GM23338 (cell line): ENCODE results near the gene AACS. TPM values are rescaled to one million over a fixed set of nuclear protein-coding genes. Genes with fewer than 3 reads are reported as not detected.
A peak's percentile ranks its signal among the peaks of the same experiment; 100 is the strongest.

Experiments used
- ATAC-seq: fragments of 200-7000 bp; cut with Tn5 transposase; 3 replicates; pipeline ENCODE4 v1.9.1; 2020
- DNase-seq: peaks from one replicate; pipeline ENCODE4 v3.0.0-alpha.2; 2015; ENCODE audit warnings: low spot score
- H2AFZ ChIP-seq: fragments of 200-600 bp; sonication (generic); 2 replicates; pipeline ENCODE4 v1.8.0; 2016; ENCODE audit warnings: antibody characterized with exemption, mild to moderate bottlenecking, moderate library complexity
- H3F3A ChIP-seq: fragments of 200-600 bp; sonication (generic); replicated peaks from 2 replicates; pipeline ENCODE4 v1.8.0; 2017; ENCODE audit warnings: antibody characterized with exemption, mixed run types, low read depth
- H3K27ac ChIP-seq: fragments of 200-600 bp; sonication (generic); 2 replicates; pipeline ENCODE4 v1.6.1; 2016; ENCODE audit warnings: low read depth
- H3K27me3 ChIP-seq: fragments of 200-600 bp; sonication (generic); 2 replicates; pipeline ENCODE4 v1.8.0; 2016; ENCODE audit warnings: mild to moderate bottlenecking, mixed run types, moderate library complexity; ENCODE audit not compliant: insufficient read depth
- H3K36me3 ChIP-seq: fragments of 200-600 bp; sonication (generic); 2 replicates; pipeline ENCODE4 v1.8.0; 2016; ENCODE audit warnings: mild to moderate bottlenecking; ENCODE audit not compliant: insufficient read depth
- H3K4me1 ChIP-seq: fragments of 200-600 bp; sonication (generic); 2 replicates; pipeline ENCODE4 v1.8.0; 2016; ENCODE audit warnings: mild to moderate bottlenecking, moderate library complexity; ENCODE audit not compliant: insufficient read depth
- H3K4me2 ChIP-seq: fragments of 200-600 bp; sonication (generic); 2 replicates; pipeline ENCODE4 v1.7.1; 2017; ENCODE audit warnings: mixed run types
- H3K4me3 ChIP-seq: fragments of 200-600 bp; sonication (generic); 2 replicates; pipeline ENCODE4 v1.6.1; 2016; ENCODE audit warnings: mixed run types
- H3K79me2 ChIP-seq: fragments of 200-600 bp; sonication (generic); replicated peaks from 2 replicates; pipeline ENCODE4 v1.8.0; 2017; ENCODE audit warnings: mild to moderate bottlenecking; ENCODE audit not compliant: insufficient read depth
- H3K9me2 ChIP-seq: fragments of 200-600 bp; sonication (generic); 2 replicates; pipeline ENCODE4 v1.8.0; 2017; ENCODE audit not compliant: insufficient read depth
- H4K20me1 ChIP-seq: fragments of 200-600 bp; sonication (generic); replicated peaks from 2 replicates; pipeline ENCODE4 v1.8.0; 2017; ENCODE audit warnings: mild to moderate bottlenecking; ENCODE audit not compliant: insufficient read depth
- H3K27ac Mint-ChIP-seq: 2 replicates; pipeline ENCODE4 v1.8.0; 2020; ENCODE audit warnings: inconsistent platforms, mild to moderate bottlenecking, moderate library complexity, mixed read lengths
- H3K27me3 Mint-ChIP-seq: 3 replicates; pipeline ENCODE4 v1.8.0; 2022; ENCODE audit warnings: low read depth, mild to moderate bottlenecking, moderate library complexity, mixed read lengths, inconsistent platforms; ENCODE audit not compliant: insufficient read depth, poor library complexity
- H3K36me3 Mint-ChIP-seq: 3 replicates; pipeline ENCODE4 v1.8.0; 2021; ENCODE audit warnings: low read depth, mild to moderate bottlenecking, inconsistent platforms, moderate library complexity, mixed read lengths
- H3K4me1 Mint-ChIP-seq: 3 replicates; pipeline ENCODE4 v1.8.0; 2020; ENCODE audit warnings: mild to moderate bottlenecking, inconsistent platforms, mixed read lengths
- H3K4me3 Mint-ChIP-seq: 3 replicates; pipeline ENCODE4 v1.8.0; 2021; ENCODE audit warnings: moderate library complexity, mild to moderate bottlenecking, inconsistent platforms, mixed read lengths
- H3K9me3 Mint-ChIP-seq: 3 replicates; pipeline ENCODE4 v1.8.0; 2020; ENCODE audit warnings: moderate library complexity, mild to moderate bottlenecking, inconsistent platforms, mixed read lengths
- CREB1 ChIP-seq: fragments of 250-450 bp; sonication (Bioruptor Pico); IDR thresholded peaks from 2 replicates; pipeline ENCODE4 v1.5.0; 2020; ENCODE audit warnings: low read depth, mild to moderate bottlenecking, moderate library complexity
- EZH2 ChIP-seq: fragments of 200-600 bp; sonication (generic); IDR thresholded peaks from one replicate; pipeline ENCODE4 v1.8.0; 2017; ENCODE audit warnings: antibody characterized with exemption, mild to moderate bottlenecking, low read depth; ENCODE audit not compliant: unreplicated experiment
- EZH2phosphoT487 ChIP-seq: fragments of 200-600 bp; sonication (generic); IDR thresholded peaks from one replicate; pipeline ENCODE4 v1.8.1; 2018; ENCODE audit warnings: antibody characterized with exemption; ENCODE audit not compliant: unreplicated experiment
- JUNB ChIP-seq: IDR thresholded peaks from one replicate; pipeline ENCODE4 v1.6.1; 2016; ENCODE audit warnings: antibody characterized with exemption; ENCODE audit not compliant: unreplicated experiment
- NANOG ChIP-seq: IDR thresholded peaks from 2 replicates; pipeline ENCODE4 v1.6.1; 2016; ENCODE audit warnings: antibody characterized with exemption, borderline replicate concordance
- POLR2AphosphoS5 ChIP-seq: IDR thresholded peaks from 2 replicates; pipeline ENCODE4 v1.6.1; 2016; ENCODE audit warnings: antibody characterized with exemption, low read depth
- STAT1 ChIP-seq: IDR thresholded peaks from one replicate; pipeline ENCODE4 v1.6.1; 2016; ENCODE audit warnings: antibody characterized with exemption; ENCODE audit not compliant: unreplicated experiment
- ZNF331 ChIP-seq: fragments of 250-450 bp; sonication (Bioruptor Pico); IDR thresholded peaks from 2 replicates; pipeline ENCODE4 v1.5.0; 2020; ENCODE audit warnings: low read depth, mild to moderate bottlenecking, moderate library complexity
- polyA plus RNA-seq: library from polyadenylated mRNA; unstranded; fragments of >200 nt; fragmentation: Nextera tagmentation; extraction: Ambion mirVana; gene quantifications from 2 replicates; pipeline ENCODE4 v1.2.1, GENCODE V29; 2016
- total RNA-seq: library from RNA; depleted of rRNA; stranded (reverse); fragments of >200 nt; shearing (Covaris generic); gene quantifications from 2 replicates; pipeline ENCODE4 v1.2.3, GENCODE V29; 2014
- TF ChIP-seq, protein P1 (sequence below): IDR thresholded peaks from 2 replicates; pipeline ENCODE4 v1.6.1; 2016; ENCODE audit warnings: antibody characterized with exemption
- TF ChIP-seq, protein P2 (sequence below): fragments of 250-450 bp; sonication (Bioruptor Pico); IDR thresholded peaks from 2 replicates; pipeline ENCODE4 v1.5.0; 2020; ENCODE audit warnings: mild to moderate bottlenecking, moderate library complexity
- TF ChIP-seq, protein P3 (sequence below): IDR thresholded peaks from one replicate; pipeline ENCODE4 v1.6.1; 2018; ENCODE audit warnings: antibody characterized with exemption; ENCODE audit not compliant: unreplicated experiment

Gene AACS
- total and polyA plus RNA-seq, 2 experiments from 2014 or later = 31.1 to 64.4 TPM

DNA sequence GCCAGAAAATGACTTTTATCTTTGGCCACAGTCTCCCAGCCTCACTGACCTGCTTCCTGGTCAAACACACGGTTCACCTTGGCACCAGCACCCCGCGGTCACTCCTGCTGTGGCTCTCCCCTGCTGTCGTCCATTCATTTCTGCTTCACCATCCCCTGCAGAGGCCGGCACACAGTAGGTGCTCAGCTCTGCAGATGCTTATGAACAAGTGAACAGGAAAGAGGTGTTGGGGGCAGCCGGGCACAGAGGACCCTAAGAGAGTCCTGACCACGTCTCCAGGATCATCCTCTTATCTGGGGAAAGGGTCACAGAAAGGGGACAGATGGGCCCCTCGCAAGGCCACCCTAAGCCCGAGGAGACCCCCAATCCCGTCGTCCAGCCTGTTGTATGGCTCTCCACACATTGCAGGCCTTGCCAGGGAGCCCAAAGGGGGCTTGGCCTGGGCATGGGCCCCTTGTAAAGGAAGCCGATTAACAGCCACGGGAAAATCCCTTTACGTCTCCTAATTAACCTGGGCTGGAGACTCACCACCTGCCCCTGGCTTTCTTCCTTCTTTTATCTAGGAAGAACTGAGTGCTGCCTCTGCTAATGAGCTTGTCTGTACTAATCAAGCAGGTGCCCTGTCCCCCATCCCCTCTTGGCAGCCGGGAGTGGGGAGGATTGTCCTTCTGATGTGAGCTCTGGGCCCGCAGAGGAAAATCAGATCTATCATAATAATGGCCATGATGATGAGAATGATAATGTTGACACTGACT, 119.2 kb downstream of the AACS start:
- DNase-seq (no peak), ATAC-seq (no peak)
- Mint-ChIP-seq H3K36me3 (peaks cover 6% of the 10 kb centered on the region), H3K27ac (no peak overlapping the region), H3K27me3 (peaks cover 43% of the 10 kb centered on the region), H3K4me1 (peaks cover 37% of the 10 kb centered on the region), H3K4me3 (peak overlapping the region; percentile 86), H3K9me3 (peaks cover 5% of the 10 kb centered on the region; the same call in 2 of the 3 replicates)
- Histone ChIP-seq H4K20me1 (no peaks in the 10 kb centered on the region), H3K4me1 (peaks cover 36% of the 10 kb centered on the region), H3K4me3 (peak overlapping the region; percentile 82), H3K27me3 (peaks cover 31% of the 10 kb centered on the region), H3K36me3 (no peaks in the 10 kb centered on the region), H3K79me2 (peaks cover 21% of the 10 kb centered on the region), H3F3A (peaks cover 30% of the 10 kb centered on the region), H3K9me2 (no peaks in the 10 kb centered on the region), H3K4me2 (peak overlapping the region; percentile 94), H2AFZ (no peak overlapping the region), H3K27ac (no peak overlapping the region)
- TF ChIP-seq, protein P1, sequence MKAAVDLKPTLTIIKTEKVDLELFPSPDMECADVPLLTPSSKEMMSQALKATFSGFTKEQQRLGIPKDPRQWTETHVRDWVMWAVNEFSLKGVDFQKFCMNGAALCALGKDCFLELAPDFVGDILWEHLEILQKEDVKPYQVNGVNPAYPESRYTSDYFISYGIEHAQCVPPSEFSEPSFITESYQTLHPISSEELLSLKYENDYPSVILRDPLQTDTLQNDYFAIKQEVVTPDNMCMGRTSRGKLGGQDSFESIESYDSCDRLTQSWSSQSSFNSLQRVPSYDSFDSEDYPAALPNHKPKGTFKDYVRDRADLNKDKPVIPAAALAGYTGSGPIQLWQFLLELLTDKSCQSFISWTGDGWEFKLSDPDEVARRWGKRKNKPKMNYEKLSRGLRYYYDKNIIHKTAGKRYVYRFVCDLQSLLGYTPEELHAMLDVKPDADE = no peak
- TF ChIP-seq ZNF331 (CRISPR knock-in tag) (no peak), NANOG (no peak), JUNB (no peak), STAT1 (no peak), POLR2AphosphoS5 (no peak), EZH2 (no peak), CREB1 (CRISPR knock-in tag) (no peak), EZH2phosphoT487 (no peak)
- TF ChIP-seq, protein P2, sequence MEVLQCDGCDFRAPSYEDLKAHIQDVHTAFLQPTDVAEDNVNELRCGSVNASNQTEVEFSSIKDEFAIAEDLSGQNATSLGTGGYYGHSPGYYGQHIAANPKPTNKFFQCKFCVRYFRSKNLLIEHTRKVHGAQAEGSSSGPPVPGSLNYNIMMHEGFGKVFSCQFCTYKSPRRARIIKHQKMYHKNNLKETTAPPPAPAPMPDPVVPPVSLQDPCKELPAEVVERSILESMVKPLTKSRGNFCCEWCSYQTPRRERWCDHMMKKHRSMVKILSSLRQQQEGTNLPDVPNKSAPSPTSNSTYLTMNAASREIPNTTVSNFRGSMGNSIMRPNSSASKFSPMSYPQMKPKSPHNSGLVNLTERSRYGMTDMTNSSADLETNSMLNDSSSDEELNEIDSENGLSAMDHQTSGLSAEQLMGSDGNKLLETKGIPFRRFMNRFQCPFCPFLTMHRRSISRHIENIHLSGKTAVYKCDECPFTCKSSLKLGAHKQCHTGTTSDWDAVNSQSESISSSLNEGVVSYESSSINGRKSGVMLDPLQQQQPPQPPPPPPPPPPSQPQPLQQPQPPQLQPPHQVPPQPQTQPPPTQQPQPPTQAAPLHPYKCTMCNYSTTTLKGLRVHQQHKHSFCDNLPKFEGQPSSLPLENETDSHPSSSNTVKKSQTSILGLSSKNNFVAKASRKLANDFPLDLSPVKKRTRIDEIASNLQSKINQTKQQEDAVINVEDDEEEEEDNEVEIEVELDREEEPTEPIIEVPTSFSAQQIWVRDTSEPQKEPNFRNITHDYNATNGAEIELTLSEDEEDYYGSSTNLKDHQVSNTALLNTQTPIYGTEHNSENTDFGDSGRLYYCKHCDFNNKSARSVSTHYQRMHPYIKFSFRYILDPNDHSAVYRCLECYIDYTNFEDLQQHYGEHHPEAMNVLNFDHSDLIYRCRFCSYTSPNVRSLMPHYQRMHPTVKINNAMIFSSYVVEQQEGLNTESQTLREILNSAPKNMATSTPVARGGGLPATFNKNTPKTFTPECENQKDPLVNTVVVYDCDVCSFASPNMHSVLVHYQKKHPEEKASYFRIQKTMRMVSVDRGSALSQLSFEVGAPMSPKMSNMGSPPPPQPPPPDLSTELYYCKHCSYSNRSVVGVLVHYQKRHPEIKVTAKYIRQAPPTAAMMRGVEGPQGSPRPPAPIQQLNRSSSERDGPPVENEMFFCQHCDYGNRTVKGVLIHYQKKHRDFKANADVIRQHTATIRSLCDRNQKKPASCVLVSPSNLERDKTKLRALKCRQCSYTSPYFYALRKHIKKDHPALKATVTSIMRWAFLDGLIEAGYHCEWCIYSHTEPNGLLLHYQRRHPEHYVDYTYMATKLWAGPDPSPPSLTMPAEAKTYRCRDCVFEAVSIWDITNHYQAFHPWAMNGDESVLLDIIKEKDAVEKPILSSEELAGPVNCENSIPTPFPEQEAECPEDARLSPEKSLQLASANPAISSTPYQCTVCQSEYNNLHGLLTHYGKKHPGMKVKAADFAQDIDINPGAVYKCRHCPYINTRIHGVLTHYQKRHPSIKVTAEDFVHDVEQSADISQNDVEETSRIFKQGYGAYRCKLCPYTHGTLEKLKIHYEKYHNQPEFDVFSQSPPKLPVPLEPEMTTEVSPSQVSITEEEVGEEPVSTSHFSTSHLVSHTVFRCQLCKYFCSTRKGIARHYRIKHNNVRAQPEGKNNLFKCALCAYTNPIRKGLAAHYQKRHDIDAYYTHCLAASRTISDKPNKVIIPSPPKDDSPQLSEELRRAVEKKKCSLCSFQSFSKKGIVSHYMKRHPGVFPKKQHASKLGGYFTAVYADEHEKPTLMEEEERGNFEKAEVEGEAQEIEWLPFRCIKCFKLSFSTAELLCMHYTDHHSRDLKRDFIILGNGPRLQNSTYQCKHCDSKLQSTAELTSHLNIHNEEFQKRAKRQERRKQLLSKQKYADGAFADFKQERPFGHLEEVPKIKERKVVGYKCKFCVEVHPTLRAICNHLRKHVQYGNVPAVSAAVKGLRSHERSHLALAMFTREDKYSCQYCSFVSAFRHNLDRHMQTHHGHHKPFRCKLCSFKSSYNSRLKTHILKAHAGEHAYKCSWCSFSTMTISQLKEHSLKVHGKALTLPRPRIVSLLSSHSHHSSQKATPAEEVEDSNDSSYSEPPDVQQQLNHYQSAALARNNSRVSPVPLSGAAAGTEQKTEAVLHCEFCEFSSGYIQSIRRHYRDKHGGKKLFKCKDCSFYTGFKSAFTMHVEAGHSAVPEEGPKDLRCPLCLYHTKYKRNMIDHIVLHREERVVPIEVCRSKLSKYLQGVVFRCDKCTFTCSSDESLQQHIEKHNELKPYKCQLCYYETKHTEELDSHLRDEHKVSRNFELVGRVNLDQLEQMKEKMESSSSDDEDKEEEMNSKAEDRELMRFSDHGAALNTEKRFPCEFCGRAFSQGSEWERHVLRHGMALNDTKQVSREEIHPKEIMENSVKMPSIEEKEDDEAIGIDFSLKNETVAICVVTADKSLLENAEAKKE (CRISPR knock-in tag) = no peak
- TF ChIP-seq, protein P3, sequence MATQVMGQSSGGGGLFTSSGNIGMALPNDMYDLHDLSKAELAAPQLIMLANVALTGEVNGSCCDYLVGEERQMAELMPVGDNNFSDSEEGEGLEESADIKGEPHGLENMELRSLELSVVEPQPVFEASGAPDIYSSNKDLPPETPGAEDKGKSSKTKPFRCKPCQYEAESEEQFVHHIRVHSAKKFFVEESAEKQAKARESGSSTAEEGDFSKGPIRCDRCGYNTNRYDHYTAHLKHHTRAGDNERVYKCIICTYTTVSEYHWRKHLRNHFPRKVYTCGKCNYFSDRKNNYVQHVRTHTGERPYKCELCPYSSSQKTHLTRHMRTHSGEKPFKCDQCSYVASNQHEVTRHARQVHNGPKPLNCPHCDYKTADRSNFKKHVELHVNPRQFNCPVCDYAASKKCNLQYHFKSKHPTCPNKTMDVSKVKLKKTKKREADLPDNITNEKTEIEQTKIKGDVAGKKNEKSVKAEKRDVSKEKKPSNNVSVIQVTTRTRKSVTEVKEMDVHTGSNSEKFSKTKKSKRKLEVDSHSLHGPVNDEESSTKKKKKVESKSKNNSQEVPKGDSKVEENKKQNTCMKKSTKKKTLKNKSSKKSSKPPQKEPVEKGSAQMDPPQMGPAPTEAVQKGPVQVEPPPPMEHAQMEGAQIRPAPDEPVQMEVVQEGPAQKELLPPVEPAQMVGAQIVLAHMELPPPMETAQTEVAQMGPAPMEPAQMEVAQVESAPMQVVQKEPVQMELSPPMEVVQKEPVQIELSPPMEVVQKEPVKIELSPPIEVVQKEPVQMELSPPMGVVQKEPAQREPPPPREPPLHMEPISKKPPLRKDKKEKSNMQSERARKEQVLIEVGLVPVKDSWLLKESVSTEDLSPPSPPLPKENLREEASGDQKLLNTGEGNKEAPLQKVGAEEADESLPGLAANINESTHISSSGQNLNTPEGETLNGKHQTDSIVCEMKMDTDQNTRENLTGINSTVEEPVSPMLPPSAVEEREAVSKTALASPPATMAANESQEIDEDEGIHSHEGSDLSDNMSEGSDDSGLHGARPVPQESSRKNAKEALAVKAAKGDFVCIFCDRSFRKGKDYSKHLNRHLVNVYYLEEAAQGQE = no peak
